DOHH2 (cell line): ENCODE measurements around the gene USP32.

Source experiments
- EZH2phosphoT487 ChIP-seq: fragments of 200-600 bp; sonication (generic); IDR thresholded peaks from 2 replicates; pipeline ENCODE4 v1.6.1; 2017; ENCODE audit warnings: borderline replicate concordance, mild to moderate bottlenecking, antibody characterized with exemption, low read length, moderate library complexity, mixed read lengths
- TF ChIP-seq, protein P1 (sequence below): fragments of 200-600 bp; sonication (generic); IDR thresholded peaks from one replicate; pipeline ENCODE4 v1.5.1; 2014; ENCODE audit warnings: antibody characterized with exemption, mild to moderate bottlenecking, low read depth, low read length; ENCODE audit not compliant: poor library complexity, severe bottlenecking

DNA sequence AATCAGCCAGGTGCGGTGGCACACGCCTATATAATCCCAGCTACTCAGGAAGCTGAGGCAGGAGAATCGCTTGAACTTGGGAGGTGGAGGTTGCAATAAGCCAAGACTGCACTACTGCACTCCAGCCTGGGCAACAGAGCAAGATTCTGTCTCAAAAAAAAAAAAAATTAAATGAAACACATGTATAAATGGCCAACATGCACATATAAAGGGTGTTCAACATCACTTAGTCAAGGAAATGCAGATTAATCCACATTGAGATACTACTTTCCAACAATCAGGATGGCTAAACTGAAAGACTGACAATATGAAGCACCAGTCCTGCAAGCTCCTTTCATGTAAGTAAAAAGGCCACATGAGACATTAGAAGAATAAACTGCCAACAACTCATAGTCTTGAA lies 20.5 kb downstream of the USP32 start:
- TF ChIP-seq, protein P1, sequence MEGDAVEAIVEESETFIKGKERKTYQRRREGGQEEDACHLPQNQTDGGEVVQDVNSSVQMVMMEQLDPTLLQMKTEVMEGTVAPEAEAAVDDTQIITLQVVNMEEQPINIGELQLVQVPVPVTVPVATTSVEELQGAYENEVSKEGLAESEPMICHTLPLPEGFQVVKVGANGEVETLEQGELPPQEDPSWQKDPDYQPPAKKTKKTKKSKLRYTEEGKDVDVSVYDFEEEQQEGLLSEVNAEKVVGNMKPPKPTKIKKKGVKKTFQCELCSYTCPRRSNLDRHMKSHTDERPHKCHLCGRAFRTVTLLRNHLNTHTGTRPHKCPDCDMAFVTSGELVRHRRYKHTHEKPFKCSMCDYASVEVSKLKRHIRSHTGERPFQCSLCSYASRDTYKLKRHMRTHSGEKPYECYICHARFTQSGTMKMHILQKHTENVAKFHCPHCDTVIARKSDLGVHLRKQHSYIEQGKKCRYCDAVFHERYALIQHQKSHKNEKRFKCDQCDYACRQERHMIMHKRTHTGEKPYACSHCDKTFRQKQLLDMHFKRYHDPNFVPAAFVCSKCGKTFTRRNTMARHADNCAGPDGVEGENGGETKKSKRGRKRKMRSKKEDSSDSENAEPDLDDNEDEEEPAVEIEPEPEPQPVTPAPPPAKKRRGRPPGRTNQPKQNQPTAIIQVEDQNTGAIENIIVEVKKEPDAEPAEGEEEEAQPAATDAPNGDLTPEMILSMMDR, result no peak
- no peak for TF ChIP-seq EZH2phosphoT487
